ACHN (cell line): ENCODE data around the gene ZHX3.
A peak's percentile ranks its signal among the peaks of the same experiment; 100 is the strongest.

Source experiments
- DNase-seq: peaks from one replicate; pipeline ENCODE4 v3.0.0-alpha.2; 2015
- in situ Hi-C: cut with HindIII; loops from 2 replicates; pipeline ENCODE4 v1.10.0; 2017; ENCODE audit warnings: low sequenced_read_pairs, low pct_ligation_motif_present, low pct_unique_long_range_greater_than_20kb

Gene ZHX3

DNA sequence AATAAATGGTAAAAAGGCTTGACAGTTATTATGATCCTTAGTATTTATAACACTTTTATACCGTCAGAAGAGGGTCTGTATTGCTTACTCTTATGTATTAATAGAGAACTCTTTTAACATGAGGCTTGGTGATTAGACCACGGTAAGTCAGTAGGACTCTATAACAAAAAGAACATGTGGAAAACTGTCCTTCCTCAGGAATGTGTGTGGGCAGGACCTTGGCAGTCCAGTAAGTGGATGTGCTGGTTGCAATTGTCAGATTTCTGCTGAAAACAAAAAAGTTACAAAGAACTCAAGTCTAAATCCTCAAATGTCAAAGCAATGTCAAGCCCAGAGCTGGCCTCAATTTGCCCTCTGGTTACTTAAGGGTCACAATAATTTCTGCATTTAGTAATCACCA, 99.1 kb downstream of the ZHX3 start:
- DNase-seq = no peak
- in situ Hi-C loops = no loop called here

DNA sequence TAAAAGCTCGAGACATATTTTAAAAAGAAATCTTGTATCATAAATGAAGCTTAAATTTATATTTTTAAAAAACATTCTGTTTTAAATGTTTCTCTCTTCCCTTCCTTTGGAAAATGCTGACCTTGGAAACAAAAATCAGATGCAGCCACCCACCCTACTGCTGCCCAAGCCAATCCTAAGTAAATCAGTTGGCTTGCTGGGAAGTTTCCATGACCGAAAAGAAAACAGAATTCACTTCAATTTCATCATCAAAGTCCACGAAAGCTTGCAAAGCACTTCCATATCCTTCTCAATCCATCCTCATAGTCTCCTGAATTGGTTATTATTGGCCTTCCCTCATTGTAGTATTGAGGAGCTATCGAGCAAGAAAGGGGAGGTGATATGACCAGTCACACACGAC, 100.1 kb downstream of the ZHX3 start:
- in situ Hi-C loops = no loop called here
- no peak for DNase-seq

DNA sequence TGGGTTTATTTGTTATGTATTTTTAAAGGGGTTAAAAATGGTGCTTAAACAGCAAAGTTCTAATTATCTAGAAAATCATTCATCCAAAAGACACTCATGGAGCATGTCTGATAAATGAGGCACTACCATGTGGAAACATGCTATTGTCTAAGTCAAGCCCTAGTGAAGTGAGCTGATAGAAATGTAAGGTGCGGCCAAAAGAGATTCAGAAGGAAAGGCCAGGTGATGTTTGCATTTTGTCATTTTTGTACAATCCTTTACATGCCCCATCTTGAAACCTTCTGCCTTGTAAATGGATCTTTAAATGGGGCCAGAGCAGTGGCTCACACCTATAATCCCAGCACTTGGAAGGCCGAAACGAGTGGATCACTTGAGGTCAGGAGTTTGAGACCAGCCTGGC, 102.9 kb downstream of the ZHX3 start:
- in situ Hi-C loops = no loop called here

DNA sequence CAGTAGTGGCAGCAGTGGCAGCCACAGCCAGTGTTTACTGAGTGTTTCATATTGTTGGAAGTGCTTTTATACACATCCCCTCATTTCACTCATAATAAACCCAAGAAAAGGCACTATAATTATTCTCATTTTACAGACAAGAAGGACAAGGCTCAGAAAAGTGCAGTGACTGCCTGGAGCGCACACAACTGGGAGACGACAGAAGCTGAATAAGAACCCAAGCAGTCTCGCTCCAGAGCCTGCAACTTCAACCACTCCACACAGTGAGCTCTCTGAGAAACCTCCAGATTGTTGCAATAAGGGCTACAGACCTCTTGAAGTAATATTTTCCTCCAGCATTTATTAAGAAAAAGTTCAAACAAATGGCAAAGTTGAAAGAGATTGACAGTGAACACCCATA, 103.3 kb downstream of the ZHX3 start:
- in situ Hi-C loops = no loop called here
- DNase-seq = no peak

More for the DNA sequence above, 102.9 kb downstream of the ZHX3 start:
- DNase-seq = no peak

DNA sequence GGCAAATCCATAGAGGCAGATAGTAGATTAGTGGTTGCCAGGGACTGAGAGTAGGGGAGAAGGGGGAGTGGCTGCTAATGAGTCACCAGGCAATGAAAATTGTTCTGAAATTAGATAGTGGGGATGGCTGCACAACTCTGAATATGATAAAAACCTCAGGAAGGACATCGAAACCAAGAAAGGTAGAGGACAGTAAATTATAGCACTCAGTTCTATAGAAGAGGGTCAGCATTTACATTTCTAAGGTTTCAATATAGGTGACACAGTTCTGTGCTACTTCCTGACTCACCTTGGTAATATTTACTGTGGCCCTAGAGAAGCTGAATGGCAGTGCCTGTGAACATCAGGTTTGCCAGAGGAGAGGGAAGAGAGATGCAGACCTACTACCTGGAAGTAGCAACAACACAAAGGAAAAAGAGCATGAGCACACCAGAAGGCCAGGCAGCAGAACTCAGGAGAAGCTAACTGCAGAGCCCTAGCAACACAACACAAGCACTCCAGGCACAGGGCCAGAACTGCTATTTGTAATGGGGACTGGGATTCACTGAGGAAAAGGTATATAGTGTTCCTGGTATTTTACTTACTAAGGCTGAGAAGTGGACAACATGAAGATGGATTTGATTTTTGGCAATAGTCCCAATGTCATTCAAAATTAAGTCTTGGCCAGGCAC, 104.2 kb downstream of the ZHX3 start:
- peak; percentile 6 for DNase-seq
- in situ Hi-C loops = no loop called here

DNA sequence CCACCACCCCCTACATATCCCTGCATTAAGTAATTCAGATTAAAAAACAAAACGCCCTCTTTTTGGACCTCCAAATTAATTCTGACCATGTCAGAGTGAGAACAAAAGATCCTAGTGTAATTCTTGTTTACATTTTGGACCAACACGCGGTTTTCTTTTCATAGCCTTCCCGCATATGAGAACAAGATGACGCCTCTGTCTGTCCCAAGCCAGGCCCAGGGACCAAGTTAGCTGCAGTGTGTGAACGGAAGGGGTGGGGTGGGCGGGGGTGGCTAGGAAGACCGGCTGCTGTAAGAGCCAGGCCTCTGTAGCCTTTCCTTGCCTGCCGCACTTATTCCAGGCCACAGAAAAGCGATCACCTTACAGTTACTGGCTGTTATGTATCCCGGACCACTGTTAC, 112.2 kb downstream of the ZHX3 start:
- DNase-seq = no peak
- in situ Hi-C loops = no loop called here

DNA sequence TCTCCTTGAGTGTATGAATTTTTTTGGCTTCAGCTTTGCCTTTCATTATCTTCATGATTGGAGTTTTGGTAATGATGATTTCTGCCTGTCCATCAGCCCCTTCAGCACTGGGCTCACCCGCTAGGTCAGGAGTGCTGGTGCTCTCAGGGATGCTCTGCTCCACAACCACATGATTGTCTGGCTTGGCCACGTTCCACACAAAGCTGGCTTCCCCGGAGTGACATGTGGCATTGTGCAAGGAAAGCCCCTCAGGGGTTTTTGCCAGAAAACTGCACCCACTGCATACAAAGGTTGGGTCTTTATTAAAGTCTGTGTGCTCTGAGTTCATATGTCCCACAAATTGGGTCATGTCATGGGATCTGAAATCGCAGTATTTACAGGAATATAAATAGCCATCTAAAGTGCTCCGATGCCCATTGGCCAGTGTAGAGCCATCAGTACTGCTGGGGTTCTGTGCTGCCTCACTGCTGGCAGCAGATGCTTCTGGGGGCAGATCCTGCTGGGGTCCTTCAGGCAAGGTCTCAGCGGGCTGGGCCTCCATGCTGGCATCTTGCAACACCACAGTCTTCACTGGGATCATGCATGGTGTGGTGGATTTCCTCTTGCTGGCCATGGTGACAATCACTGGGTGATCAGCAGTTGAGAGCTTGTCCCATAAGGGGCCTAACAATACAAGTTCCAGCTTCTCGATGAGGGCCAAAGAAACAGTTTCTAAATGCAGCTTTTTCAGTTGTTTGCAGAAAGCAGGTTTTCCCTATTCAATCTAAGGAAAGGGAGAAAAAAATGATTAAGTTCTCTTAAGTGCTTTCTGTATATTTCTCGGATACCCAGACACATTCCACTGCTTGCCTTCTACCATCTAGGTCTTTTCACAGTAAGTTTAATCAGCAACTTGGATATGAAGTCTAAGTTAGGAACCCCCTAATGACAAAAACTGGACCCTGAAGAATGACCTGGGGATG, 112.9 kb downstream of the ZHX3 start:
- DNase-seq = no peak
- in situ Hi-C loops = no loop called here

DNA sequence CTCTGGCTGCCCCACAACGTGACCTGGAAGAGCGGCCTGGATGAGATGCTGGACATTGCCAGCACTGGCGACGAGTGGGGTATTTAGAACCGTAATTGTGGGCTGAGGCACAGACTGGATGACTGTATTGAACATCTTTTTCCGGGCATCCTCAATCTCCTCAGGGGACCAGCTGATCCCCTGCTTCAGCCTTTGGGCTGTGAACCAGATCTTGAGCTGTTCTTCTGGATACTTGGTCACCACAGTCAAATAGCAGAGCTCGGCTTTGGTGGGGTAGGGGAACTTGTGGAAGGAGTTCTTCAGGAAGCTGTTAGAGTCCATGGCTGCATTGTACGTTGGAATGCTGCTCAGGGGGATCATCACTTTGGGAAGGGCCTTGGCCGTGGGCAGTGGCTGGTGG, 113.9 kb downstream of the ZHX3 start:
- no peak for DNase-seq
- in situ Hi-C loops = no loop called here

DNA sequence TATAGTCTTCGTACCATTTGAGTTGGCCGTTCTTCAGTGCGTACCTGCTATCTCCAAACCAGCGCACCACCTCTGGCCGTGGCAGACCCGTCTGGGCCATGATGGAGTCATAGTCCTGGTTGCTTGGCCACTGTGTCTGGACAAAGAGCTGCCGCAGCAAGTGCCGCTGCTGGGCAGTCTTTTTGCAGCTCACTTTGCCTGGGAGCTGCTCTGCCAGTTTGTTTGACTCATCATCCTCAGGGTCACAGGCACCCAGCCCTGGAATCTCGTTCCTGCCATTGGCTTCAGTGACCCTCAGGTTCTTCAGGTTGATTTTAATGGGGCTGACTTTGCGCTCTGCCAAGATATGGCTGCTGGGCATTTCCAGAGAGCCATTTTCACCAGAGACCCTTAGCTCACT, 115.1 kb downstream of the ZHX3 start:
- no peak for DNase-seq
- in situ Hi-C loops = no loop called here

DNA sequence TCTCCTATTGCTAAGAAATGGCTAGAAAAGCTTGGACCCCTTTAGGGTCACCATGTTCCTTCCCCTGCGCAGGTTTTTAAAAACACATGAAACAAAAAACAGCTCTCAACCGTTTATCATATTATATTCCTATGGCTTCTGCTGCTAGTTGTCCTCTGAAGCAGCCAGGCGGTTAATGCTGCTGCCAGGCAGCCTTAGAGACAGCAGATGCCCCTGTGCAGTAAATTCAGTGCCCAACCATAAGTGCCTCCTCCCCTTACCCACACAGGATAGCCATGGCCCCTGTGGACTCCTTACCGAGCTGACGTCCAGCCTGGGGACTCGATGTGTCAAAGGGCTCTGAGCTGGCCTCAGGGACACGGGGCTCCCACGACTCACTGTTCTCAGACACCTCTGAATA, 115.8 kb downstream of the ZHX3 start:
- DNase-seq = no peak
- in situ Hi-C loops = no loop called here

DNA sequence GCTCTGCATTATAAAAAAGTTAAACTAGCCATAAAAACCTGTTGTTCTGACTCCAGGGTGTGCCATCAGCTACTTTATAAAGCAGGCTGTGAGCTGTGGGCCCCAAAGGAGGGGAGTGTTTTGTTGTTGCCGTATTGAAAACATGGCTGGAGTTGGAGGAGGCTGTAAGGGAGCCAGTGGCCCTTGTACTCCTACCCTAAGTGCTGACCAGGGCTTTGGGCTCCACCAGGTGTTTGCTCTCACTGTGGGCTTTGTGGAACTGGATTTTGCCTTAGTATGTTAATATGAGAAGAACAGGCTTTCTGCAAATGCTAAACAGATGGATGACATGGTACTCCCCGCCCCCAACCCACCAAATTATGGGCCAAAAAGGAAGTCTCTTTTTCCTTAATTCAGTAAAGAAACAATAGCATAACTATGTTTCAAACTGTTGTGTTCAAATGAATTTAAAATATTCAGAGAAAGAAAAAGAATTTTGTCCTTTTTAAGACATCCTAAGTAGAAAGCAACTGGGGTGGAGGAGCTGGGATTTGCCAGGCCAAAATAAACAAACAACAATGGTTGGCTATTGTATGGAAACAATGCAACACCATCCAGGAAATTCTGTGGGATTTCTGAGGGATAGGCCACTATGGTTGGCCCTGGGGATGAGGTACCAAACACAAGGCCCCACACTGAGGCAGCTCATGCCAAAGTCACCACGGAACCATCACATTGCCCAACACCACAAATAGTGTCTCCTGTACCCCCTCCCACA, 116.9 kb downstream of the ZHX3 start:
- DNase-seq = no peak
- in situ Hi-C loops = no loop called here

DNA sequence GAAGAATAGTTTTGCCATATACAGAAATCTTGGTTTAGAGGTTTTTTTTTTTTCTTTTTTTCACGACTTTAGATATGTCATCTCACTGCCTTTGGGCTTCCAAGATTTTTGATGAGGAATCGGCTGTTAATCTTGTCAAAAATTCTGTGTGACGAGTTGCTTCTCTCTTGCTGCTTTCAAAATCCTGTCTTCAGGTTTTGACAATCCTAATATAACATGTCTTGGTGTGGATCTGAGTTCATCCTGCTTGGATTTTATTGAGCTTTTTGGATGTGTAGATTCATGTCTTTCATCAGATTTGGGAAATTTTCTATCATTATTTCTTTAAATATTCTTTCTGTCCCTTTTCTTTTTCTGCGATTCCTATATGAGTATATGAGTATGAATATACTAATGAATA, 119.1 kb downstream of the ZHX3 start:
- DNase-seq = no peak
- in situ Hi-C loops = no loop called here

DNA sequence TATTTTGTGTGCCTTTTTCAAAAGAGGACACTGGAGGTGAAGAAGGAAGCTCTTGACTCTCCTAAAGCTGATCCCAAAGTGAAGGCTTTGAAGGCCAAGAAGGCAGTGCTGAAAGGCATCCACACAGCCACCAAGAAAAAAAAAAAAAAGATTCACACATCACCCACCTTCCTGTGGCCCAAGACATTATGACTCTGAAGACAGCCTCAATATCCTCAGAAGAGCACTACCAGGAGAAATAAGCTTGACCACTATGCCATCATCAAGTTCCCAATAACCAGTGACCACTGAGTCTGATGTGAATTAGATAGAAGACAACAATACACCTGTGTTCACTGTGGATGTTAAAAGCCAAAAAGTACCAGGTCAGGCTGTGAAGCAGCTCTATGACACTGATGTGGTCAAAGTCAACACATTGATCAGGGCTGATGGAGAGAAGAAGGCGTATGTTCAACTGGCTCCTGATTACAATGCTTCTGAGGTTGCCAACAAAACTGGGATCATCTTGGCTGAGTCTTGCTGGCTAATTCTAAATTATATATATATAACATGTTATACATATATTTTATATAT, 120.8 kb downstream of the ZHX3 start:
- DNase-seq = no peak
- in situ Hi-C loops = no loop called here

DNA sequence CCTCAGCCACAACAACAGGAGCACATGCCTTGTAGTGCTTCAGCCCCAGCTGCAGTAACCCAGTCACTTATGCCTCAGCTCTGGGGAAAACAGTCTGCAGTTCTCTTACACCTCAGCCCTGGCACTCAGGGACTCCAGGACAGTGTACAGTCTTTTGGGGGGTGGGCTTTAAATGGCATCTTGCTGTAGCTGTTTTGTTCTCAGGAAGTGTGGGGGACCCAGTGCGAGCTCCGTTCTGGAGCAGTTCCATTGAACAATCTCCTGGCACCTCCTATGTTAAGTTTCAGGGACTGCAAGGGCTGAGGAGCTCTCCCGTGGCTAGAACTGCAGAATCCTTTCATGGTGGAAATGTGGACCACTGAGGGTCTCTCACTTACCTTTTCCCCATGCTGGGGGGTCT, 125.0 kb downstream of the ZHX3 start:
- in situ Hi-C loops = no loop called here

DNA sequence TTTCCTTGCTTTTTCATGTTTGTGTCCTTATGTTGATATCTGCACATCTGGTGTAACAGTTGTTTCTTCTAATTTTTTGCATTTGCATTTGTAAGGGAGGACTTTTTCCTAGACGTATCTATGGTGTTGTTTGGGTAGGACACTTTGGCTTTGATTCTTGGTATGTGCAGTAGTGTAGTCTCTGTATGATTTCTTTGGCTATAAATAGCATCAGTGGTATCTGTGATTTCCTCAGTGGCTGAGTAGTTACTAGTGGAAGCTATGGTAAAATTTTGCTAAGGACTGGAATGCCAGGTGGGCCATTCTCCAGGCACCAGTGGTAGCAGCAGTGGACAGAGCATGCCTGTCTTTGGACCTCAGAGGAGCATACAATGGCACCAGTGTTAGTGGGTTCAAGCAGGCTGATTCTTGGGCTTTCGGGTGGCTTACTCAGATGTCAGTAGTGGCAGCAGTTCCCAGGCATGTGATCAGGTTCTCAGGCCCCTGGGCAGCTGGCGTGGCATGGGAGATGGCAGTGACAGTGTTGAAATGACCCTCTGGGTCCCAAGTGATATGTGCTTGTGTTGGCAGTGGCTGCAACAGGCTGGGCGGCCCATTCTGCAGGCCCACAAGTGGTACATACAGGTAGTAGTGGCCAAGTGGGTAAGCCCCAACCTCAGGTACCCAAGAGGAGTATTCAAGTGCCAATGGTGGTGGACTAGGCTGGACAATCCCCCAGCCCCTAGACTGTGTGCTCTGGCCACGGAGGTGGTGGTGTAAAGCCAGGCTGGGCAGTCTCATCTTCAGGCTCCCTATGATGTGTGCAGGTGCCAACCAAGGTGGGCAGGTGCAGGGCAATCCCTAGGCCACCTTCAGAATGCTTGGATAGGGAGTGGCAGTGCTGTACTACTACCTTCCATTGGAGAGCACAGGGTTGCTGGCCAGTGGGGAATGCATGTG, 125.7 kb downstream of the ZHX3 start:
- in situ Hi-C loops = no loop called here
- no peak for DNase-seq

More for the DNA sequence above, 125.0 kb downstream of the ZHX3 start:
- DNase-seq = no peak

DNA sequence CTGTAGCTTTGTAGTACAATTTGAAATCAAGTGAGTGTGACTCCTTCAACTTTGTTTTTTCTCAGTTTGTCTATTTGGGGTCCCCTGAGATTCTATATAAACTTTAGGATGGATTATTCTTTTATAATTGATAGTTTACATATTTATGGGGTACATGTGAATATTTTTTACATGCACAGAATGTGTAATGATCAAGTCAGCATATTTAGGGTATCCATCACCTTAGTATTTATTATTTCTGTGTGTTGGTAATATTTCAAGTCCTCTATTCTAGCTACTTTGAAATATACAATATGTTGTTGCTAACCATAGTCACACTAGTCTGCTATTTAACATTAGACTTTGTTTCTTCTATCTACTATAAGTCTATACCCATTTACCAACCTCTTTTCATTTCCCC, 129.9 kb downstream of the ZHX3 start:
- DNase-seq = no peak
- in situ Hi-C loops = no loop called here

DNA sequence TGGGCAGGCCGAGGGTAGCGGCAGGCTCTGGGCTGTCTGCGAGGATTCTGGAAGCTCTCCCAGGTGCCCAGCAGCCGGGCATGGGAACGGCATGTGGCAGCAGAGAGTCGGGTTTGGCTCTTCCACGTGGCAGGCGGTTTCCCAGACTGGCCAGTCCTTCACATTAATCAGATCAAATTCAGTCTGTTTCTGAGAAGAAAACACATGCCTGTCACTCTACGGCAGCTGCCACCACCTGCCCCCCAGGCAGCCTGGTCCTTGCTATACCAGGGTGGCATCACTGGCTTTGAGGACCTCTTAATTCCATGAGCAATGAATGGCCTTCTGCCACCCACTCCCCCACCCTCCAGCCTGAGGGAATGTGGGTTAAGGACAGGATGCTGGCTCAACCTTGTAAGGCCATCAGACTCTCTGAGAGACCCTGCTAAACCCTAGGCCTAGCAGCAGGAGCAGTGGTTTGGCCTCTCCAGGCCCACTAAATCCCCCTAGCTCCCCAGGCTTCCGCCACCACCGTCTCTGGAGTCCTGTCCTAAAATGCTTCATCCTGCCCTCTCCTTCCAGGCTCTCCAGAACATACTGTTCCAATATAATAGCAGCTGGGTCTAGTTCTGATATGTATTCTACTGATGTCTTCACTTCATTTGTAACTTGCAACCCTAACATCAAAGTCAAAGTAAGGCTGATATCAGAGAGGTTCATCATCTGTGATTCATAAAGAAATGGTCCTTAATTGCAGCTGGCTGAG, 132.3 kb downstream of the ZHX3 start:
- in situ Hi-C loops = no loop called here
- DNase-seq = no peak
